A673 (cell line): ENCODE measurements around the gene COPE. TPM values are rescaled to one million over a fixed set of nuclear protein-coding genes. Genes with fewer than 3 reads are reported as not detected.

ENCODE experiments used
- BruUV-seq: library from RNA; stranded (reverse); fragments of 400-500 nt; replicated peaks from 2 replicates; lab custom pipeline; 2021; lab: Mats Ljungman, UMichigan
- CTCF ChIA-PET: fragments of 300-600 bp; sonication (Branson Sonifier 250); formaldehyde crosslinking; loops from one replicate; lab custom pipeline; 2022; ENCODE audit warnings: antibody characterized with exemption; lab: Charles Lee
- POLR2A ChIA-PET: fragments of 300-600 bp; sonication (Branson Sonifier 250); formaldehyde crosslinking; loops from one replicate; lab custom pipeline; 2022; ENCODE audit warnings: antibody characterized with exemption; ENCODE audit not compliant: low non-redundant PET; lab: Charles Lee
- DNase-seq: peaks from one replicate; pipeline ENCODE4 v3.0.0-alpha.2; 2015; ENCODE audit warnings: low spot score
- H3K27ac ChIP-seq: fragments of 200-600 bp; sonication (generic); 2 replicates; pipeline ENCODE4 v1.5.1; 2016; ENCODE audit warnings: mixed run types, low read depth, mild to moderate bottlenecking, mixed read lengths, antibody characterized with exemption, low read length; ENCODE audit not compliant: poor library complexity, severe bottlenecking
- H3K27me3 ChIP-seq: fragments of 200-600 bp; sonication (generic); replicated peaks from 2 replicates; pipeline ENCODE4 v1.6.1; 2017; ENCODE audit warnings: mixed run types, low read depth, mild to moderate bottlenecking, mixed read lengths, antibody characterized with exemption, low read length; ENCODE audit not compliant: insufficient read depth, poor library complexity
- H3K36me3 ChIP-seq: fragments of 200-600 bp; sonication (generic); 2 replicates; pipeline ENCODE4 v1.6.1; 2016; ENCODE audit warnings: mixed run types, mild to moderate bottlenecking, mixed read lengths, antibody characterized with exemption, low read length; ENCODE audit not compliant: insufficient read depth, poor library complexity, severe bottlenecking
- H3K4me1 ChIP-seq: fragments of 200-600 bp; sonication (generic); 2 replicates; pipeline ENCODE4 v1.6.1; 2017; ENCODE audit warnings: mixed run types, mild to moderate bottlenecking, mixed read lengths, antibody characterized with exemption, low read length; ENCODE audit not compliant: insufficient read depth, poor library complexity, severe bottlenecking
- H3K4me3 ChIP-seq: fragments of 200-600 bp; sonication (generic); 2 replicates; pipeline ENCODE4 v1.5.1; 2016; ENCODE audit warnings: low read depth, mixed run types, mild to moderate bottlenecking, mixed read lengths, low read length; ENCODE audit not compliant: poor library complexity, severe bottlenecking
- H3K9me3 ChIP-seq: fragments of 200-600 bp; sonication (generic); 2 replicates; pipeline ENCODE4 v1.6.1; 2016; ENCODE audit warnings: mixed run types, low read depth, mild to moderate bottlenecking, mixed read lengths, antibody characterized with exemption, low read length; ENCODE audit not compliant: poor library complexity, severe bottlenecking
- EZH2 ChIP-seq: fragments of 200-600 bp; sonication (generic); IDR thresholded peaks from 2 replicates; pipeline ENCODE4 v1.6.1; 2017; ENCODE audit warnings: borderline replicate concordance, low read depth, mild to moderate bottlenecking, mixed read lengths, antibody characterized with exemption, low read length; ENCODE audit not compliant: poor library complexity, severe bottlenecking
- intact Hi-C: fragments of 100-400 bp; cut with micrococcal nuclease; formaldehyde crosslinking; loops from one replicate; pipeline ENCODE4 v1.10.0; 2022; ENCODE audit not compliant: unreplicated experiment
- total RNA-seq: library from RNA; stranded (reverse); gene quantifications from 2 replicates; pipeline ENCODE4 v1.2.3, GENCODE V29; 2021
- TF ChIP-seq, protein P1 (sequence below): fragments of 300-800, 200-600 bp; sonication (generic); conservative IDR thresholded peaks from 2 replicates; pipeline ENCODE4 v1.5.1; 2017; ENCODE audit warnings: low read depth, mild to moderate bottlenecking, antibody characterized with exemption, low read length, moderate library complexity, mixed read lengths

The COPE gene
- total RNA-seq, 1 experiment from 2014 or later: 244 TPM

GRCh38 chr19:18861235-18861634 lies 58.0 kb downstream of the COPE start:
- Histone ChIP-seq H3K27ac (no peak overlapping the region), H3K36me3 (peaks cover 95% of the 10 kb centered on the region), H3K27me3 (no peaks in the 10 kb centered on the region), H3K9me3 (no peaks in the 10 kb centered on the region), H3K4me3 (no peak overlapping the region), H3K4me1 (no peaks in the 10 kb centered on the region)
- no TSS peak for BruUV-seq
- ChIA-PET POLR2A (no interaction called here), CTCF (no interaction called here)
- intact Hi-C loops: no loop called here
- DNase-seq: no peak
- TF ChIP-seq, protein P1, sequence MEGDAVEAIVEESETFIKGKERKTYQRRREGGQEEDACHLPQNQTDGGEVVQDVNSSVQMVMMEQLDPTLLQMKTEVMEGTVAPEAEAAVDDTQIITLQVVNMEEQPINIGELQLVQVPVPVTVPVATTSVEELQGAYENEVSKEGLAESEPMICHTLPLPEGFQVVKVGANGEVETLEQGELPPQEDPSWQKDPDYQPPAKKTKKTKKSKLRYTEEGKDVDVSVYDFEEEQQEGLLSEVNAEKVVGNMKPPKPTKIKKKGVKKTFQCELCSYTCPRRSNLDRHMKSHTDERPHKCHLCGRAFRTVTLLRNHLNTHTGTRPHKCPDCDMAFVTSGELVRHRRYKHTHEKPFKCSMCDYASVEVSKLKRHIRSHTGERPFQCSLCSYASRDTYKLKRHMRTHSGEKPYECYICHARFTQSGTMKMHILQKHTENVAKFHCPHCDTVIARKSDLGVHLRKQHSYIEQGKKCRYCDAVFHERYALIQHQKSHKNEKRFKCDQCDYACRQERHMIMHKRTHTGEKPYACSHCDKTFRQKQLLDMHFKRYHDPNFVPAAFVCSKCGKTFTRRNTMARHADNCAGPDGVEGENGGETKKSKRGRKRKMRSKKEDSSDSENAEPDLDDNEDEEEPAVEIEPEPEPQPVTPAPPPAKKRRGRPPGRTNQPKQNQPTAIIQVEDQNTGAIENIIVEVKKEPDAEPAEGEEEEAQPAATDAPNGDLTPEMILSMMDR: no peak
- TF ChIP-seq EZH2: no peak

GRCh38 chr19:18860725-18861124 lies 58.5 kb downstream of the COPE start:
- POLR2A ChIA-PET: no interaction called here
- Histone ChIP-seq H3K9me3 (no peaks in the 10 kb centered on the region), H3K36me3 (peaks cover 95% of the 10 kb centered on the region), H3K27me3 (no peaks in the 10 kb centered on the region), H3K27ac (no peak overlapping the region), H3K4me3 (no peak overlapping the region), H3K4me1 (no peaks in the 10 kb centered on the region)
- no peak for DNase-seq
- TF ChIP-seq EZH2: no peak
- TF ChIP-seq, protein P1: no peak
- BruUV-seq: no TSS peak
- intact Hi-C loops: no loop called here
- CTCF ChIA-PET: no interaction called here

GRCh38 chr19:18860302-18860700 lies 58.9 kb downstream of the COPE start:
- CTCF ChIA-PET: no interaction called here
- intact Hi-C loops: no loop called here
- POLR2A ChIA-PET: no interaction called here

More at GRCh38 chr19:18860302-18860700, 58.9 kb downstream of the COPE start:
- Histone ChIP-seq H3K27ac (no peak overlapping the region), H3K4me3 (no peak overlapping the region), H3K4me1 (no peaks in the 10 kb centered on the region), H3K36me3 (peaks cover 94% of the 10 kb centered on the region), H3K9me3 (no peaks in the 10 kb centered on the region), H3K27me3 (no peaks in the 10 kb centered on the region)
- BruUV-seq: no TSS peak
- TF ChIP-seq EZH2: no peak
- TF ChIP-seq, protein P1: no peak
- DNase-seq: no peak
